Duodenal mucosa (tissue), 2 donors: Measurements from ENCODE around the gene SUPT20HL2.
"Not testable (repeated sequence)": the region's sequence is repeated elsewhere in the genome, so short reads cannot be mapped to it uniquely, and the experiment has no call there.

ENCODE experiments used
- H3K27ac ChIP-seq: one replicate; pipeline ENCODE4 v1.7.0; 2013; ENCODE audit warnings: low read depth, low read length
- H3K27me3 ChIP-seq, 2 donors: one replicate each; pipeline ENCODE4 v1.7.0; 2013; ENCODE audit warnings: low read length in 2 of 2, control low read depth in 1 of 2; ENCODE audit not compliant: insufficient read depth in 2 of 2, control insufficient read depth in 1 of 2
- H3K36me3 ChIP-seq, 2 donors: one replicate each; pipeline ENCODE4 v1.7.0; 2013; ENCODE audit warnings: low read length in 2 of 2, control low read depth in 1 of 2; ENCODE audit not compliant: insufficient read depth in 2 of 2, control insufficient read depth in 1 of 2
- H3K4me1 ChIP-seq, 2 donors: one replicate each; pipeline ENCODE4 v1.7.0; 2013; ENCODE audit warnings: low read length in 2 of 2, control low read depth in 1 of 2; ENCODE audit not compliant: insufficient read depth in 2 of 2, control insufficient read depth in 1 of 2
- H3K4me3 ChIP-seq, 2 donors: one replicate each; pipeline ENCODE4 v1.7.0; 2013; ENCODE audit warnings: low read length in 2 of 2, low read depth in 1 of 2
- H3K9ac ChIP-seq, 2 donors: one replicate each; pipeline ENCODE4 v1.7.0; 2013; ENCODE audit warnings: low read length in 2 of 2, low read depth in 1 of 2
- H3K9me3 ChIP-seq, 2 donors: one replicate each; pipeline ENCODE4 v1.7.0; 2013; ENCODE audit warnings: low read length in 2 of 2, control low read depth in 1 of 2; ENCODE audit not compliant: control insufficient read depth in 1 of 2

The SUPT20HL2 gene

GRCh38 chrX:24314019-24314635 lies at the start of gene SUPT20HL2:
Gene SUPT20HL2 (minus strand): TSS chrX:24314069. CDS start chrX:24313315, 754 bp downstream.
- Histone ChIP-seq H3K9me3 (no peaks in the 10 kb centered on the region), H3K9ac (no peak within 1 kb of the TSS)

GRCh38 chrX:24362089-24362745 lies 48.3 kb upstream of the SUPT20HL2 start:
- H3K27ac ChIP-seq, H3K27me3 ChIP-seq, H3K36me3 ChIP-seq, H3K4me3 ChIP-seq, H3K9ac ChIP-seq, H3K4me1 ChIP-seq, H3K9me3 ChIP-seq: not testable (repeated sequence)

More at GRCh38 chrX:24314019-24314635, at the start of gene SUPT20HL2:
- no peak within 1 kb of the TSS for H3K27ac ChIP-seq
- H3K4me3 ChIP-seq = no peak within 1 kb of the TSS
- no peaks in the 10 kb centered on the region for H3K27me3 ChIP-seq
- H3K4me1 ChIP-seq = no peaks in the 10 kb centered on the region
- H3K36me3 ChIP-seq = no peaks in the 10 kb centered on the region

DNA sequence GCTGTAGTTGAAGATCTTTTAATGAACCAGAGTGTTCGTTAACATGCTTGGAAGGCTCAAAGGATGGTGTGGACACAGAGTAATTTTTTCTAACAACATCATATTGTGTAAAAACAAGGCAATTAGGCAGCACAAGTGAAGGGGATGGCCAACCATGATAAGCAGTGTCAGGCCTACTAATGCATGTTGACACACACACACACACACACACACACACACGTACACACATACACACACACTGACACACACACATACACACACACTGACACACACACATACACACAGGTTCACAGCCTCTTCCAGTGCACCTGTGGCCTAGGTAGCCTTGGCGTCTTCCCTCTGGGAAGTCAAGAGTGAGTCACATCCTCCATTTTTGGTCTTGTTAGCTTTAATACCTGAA lies 46.4 kb upstream of the SUPT20HL2 start, which contains the start of gene SUPT20HL1:
Gene SUPT20HL1 (plus strand): TSS at position 368 of the 400 bp plus-strand sequence. CDS start 2,122 bp downstream, outside the sequence.
- Histone ChIP-seq H3K9ac (no peak within 1 kb of the TSS), H3K4me3 (no peak within 1 kb of the TSS), H3K27ac (no peak within 1 kb of the TSS), H3K4me1 (no peaks in the 10 kb centered on the region), H3K27me3 (no peaks in the 10 kb centered on the region), H3K9me3 (peaks cover 0 to 3% of the 10 kb centered on the region in 2 donors), H3K36me3 (no peaks in the 10 kb centered on the region)

DNA sequence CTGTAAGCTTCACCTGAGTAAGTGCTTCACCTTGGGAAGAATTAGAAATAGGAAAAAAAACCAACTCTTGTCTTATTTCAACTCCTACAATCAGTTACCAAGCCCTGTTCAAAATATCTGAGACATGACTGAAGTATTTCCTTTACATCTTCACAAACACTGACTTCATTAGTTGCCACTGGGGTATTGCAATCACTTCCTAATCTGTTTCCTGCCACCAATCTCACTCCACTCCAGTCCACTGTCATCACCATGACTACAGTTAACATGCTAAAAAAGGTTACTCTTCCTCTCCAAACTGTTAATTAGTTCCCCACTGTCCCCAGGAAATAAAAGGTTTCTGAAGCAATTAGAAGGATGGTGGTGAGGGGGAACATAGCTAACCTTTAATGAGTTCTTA lies 43.2 kb upstream of the SUPT20HL2 start:
- H3K9me3 ChIP-seq = peaks cover 0 to 3% of the 10 kb centered on the region in 2 donors
- no peaks in the 10 kb centered on the region for H3K4me1 ChIP-seq
- H3K27ac ChIP-seq = no peak overlapping the region
- H3K27me3 ChIP-seq = no peaks in the 10 kb centered on the region
- H3K36me3 ChIP-seq = no peaks in the 10 kb centered on the region
- no peak overlapping the region for H3K9ac ChIP-seq
- H3K4me3 ChIP-seq = no peak overlapping the region

DNA sequence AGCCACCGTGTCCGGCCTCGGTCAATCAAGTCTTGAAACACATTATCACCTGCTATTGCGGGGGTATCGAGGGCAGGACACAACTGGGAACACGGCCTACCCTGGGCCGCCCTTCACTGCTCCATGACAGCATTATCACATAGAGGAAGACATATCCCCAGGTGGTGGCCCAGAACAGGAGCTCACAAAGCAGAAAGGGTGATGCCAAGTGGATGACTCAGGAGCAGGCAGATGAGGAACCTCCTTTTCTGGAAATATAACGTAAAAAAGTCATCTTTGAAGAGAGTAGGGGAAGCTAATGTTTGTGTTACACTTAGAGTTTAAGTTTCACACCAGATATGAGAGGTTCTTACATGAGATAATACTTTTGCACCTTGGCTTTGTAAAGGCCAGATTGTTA lies 41.2 kb upstream of the SUPT20HL2 start:
- Histone ChIP-seq H3K36me3 (no peaks in the 10 kb centered on the region), H3K4me1 (no peaks in the 10 kb centered on the region), H3K27me3 (no peaks in the 10 kb centered on the region), H3K9me3 (peaks cover 0 to 3% of the 10 kb centered on the region in 2 donors), H3K9ac (no peak overlapping the region), H3K4me3 (no peak overlapping the region), H3K27ac (no peak overlapping the region)

GRCh38 chrX:24350217-24350616 lies 36.3 kb upstream of the SUPT20HL2 start:
- H3K36me3 ChIP-seq = no peaks in the 10 kb centered on the region
- H3K27me3 ChIP-seq = no peaks in the 10 kb centered on the region
- H3K27ac ChIP-seq = no peak overlapping the region
- no peaks in the 10 kb centered on the region for H3K4me1 ChIP-seq
- no peaks in the 10 kb centered on the region for H3K9me3 ChIP-seq
- H3K9ac ChIP-seq = no peak overlapping the region
- no peak overlapping the region for H3K4me3 ChIP-seq

GRCh38 chrX:24347881-24348280 lies 34.0 kb upstream of the SUPT20HL2 start:
- no peaks in the 10 kb centered on the region for H3K9me3 ChIP-seq
- no peak overlapping the region for H3K9ac ChIP-seq
- no peaks in the 10 kb centered on the region for H3K36me3 ChIP-seq
- H3K27me3 ChIP-seq = no peaks in the 10 kb centered on the region
- H3K27ac ChIP-seq = no peak overlapping the region
- H3K4me1 ChIP-seq = no peaks in the 10 kb centered on the region
- no peak overlapping the region for H3K4me3 ChIP-seq

DNA sequence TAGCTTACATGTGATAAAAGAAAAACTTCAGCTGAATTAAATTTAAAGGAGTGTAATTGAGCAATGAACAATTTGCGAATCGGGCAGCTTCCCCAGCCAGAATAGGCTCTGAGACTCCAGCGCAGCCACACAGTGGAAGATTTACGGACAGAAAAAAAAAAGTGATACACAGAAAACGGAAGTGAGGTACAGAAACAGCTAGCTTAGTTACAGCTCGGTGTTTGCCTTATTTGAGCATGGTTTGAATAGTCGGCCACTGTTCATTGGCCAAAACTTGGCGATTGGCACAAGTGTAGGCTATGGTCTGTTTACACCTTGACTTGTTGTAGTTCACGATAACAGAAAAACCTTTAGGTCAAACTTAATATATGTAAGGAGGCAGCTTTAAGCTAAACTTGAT lies 29.9 kb upstream of the SUPT20HL2 start:
- no peaks in the 10 kb centered on the region for H3K27me3 ChIP-seq
- no peak overlapping the region for H3K4me3 ChIP-seq
- H3K9ac ChIP-seq = no peak overlapping the region
- H3K9me3 ChIP-seq = no peaks in the 10 kb centered on the region
- no peak overlapping the region for H3K27ac ChIP-seq
- H3K36me3 ChIP-seq = no peaks in the 10 kb centered on the region
- no peaks in the 10 kb centered on the region for H3K4me1 ChIP-seq

DNA sequence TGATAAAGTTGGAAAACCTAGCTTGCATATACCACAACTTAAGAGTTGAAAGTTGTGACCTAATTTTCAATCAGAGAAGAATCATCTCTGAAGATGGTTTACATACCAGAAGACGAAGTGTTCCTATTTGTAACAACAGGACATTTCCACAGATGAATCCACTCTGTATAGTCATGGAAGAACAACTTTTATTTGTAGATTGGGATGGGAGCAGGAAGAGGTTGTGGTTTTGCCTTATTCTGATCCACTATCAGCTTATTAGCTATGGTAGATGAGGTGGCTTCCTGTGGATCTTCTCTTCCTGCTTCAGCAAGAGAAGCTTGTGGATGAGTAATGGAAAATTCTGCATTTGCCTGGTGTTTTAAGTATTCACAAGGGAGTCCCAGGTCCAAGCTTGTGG lies 27.9 kb upstream of the SUPT20HL2 start:
- Histone ChIP-seq H3K9me3 (no peaks in the 10 kb centered on the region), H3K27ac (no peak overlapping the region)

DNA sequence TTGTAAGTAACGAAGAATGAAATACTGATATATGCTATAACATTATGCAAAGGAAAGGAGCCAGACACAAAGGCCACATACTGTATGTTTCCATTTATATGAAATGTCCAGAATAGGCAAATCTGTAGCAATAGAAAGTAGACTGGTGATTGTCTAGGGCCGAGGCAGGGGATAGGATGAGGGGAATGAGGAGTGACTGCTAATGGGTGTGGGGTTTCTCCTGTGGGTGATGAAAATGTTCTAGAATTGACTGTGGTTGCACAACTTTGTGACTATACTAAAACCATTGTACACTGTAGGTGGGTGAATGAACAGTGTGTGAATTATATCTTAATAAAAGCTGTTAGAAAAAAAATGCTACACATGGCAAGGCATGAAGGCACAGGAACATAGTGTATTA lies 26.6 kb upstream of the SUPT20HL2 start:
- Histone ChIP-seq H3K36me3 (no peaks in the 10 kb centered on the region), H3K27ac (no peak overlapping the region), H3K9me3 (no peaks in the 10 kb centered on the region), H3K4me3 (no peak overlapping the region), H3K9ac (no peak overlapping the region), H3K27me3 (no peaks in the 10 kb centered on the region), H3K4me1 (no peaks in the 10 kb centered on the region)

More for the DNA sequence above, 27.9 kb upstream of the SUPT20HL2 start:
- no peak overlapping the region for H3K4me3 ChIP-seq
- no peak overlapping the region for H3K9ac ChIP-seq
- no peaks in the 10 kb centered on the region for H3K36me3 ChIP-seq
- H3K4me1 ChIP-seq = no peaks in the 10 kb centered on the region
- no peaks in the 10 kb centered on the region for H3K27me3 ChIP-seq
